Fibroblast of lung (primary cell): ENCODE measurements around the gene KLHL25. TPM values are rescaled to one million over a fixed set of nuclear protein-coding genes. Genes with fewer than 3 reads are reported as not detected.

ENCODE experiments used
- DNase-seq, 2 donors: peaks; one replicate each; pipeline versions ENCODE4 v3.0.0 to v3.0.0-alpha.2; 2010; ENCODE audit warnings: low read depth in 2 of 2
- H2AFZ ChIP-seq: 2 replicates; pipeline ENCODE4 v1.5.1; 2012; ENCODE audit warnings: low read length, control low read depth, inconsistent platforms
- H3K27ac ChIP-seq: 2 replicates; pipeline ENCODE4 v1.5.1; 2011; ENCODE audit warnings: low read length, control low read depth; ENCODE audit not compliant: insufficient read depth
- H3K27me3 ChIP-seq: 2 replicates; pipeline ENCODE4 v1.5.1; 2011; ENCODE audit warnings: mild to moderate bottlenecking, low read length; ENCODE audit not compliant: control insufficient read depth, insufficient read depth
- H3K36me3 ChIP-seq: 2 replicates; pipeline ENCODE4 v1.5.1; 2011; ENCODE audit warnings: low read length; ENCODE audit not compliant: control insufficient read depth, insufficient read depth
- H3K4me1 ChIP-seq: 2 replicates; pipeline ENCODE4 v1.5.1; 2011; ENCODE audit warnings: low read length; ENCODE audit not compliant: control insufficient read depth, insufficient read depth; ENCODE audit errors: extremely low read depth
- H3K4me2 ChIP-seq: 2 replicates; pipeline ENCODE4 v1.5.1; 2011; ENCODE audit warnings: low read length, control low read depth; ENCODE audit not compliant: insufficient read depth; ENCODE audit errors: extremely low read depth
- H3K4me3 ChIP-seq, 4 experiments: fragments of 200-600 bp in 1 of 4; sonication (generic) in 1 of 4; replicated peaks in 1 of 4; 2 replicates each; pipeline ENCODE4 v1.5.1; 2011 to 2016; ENCODE audit warnings: low read length in 4 of 4, low read depth in 3 of 4, mild to moderate bottlenecking in 3 of 4, control low read depth in 2 of 4, inconsistent platforms in 1 of 4, mixed read lengths in 1 of 4; ENCODE audit not compliant: insufficient read depth in 1 of 4; ENCODE audit errors: control extremely low read depth in 1 of 4
- H3K79me2 ChIP-seq: 2 replicates; pipeline ENCODE4 v1.5.1; 2012; ENCODE audit warnings: mild to moderate bottlenecking, low read length, inconsistent platforms; ENCODE audit not compliant: control insufficient read depth, insufficient read depth
- H3K9ac ChIP-seq: 2 replicates; pipeline ENCODE4 v1.5.1; 2011; ENCODE audit warnings: mild to moderate bottlenecking, low read length, control low read depth; ENCODE audit not compliant: insufficient read depth
- H3K9me3 ChIP-seq: 2 replicates; pipeline ENCODE4 v1.5.1; 2012; ENCODE audit warnings: low read depth, low read length; ENCODE audit not compliant: control insufficient read depth, insufficient read depth
- H4K20me1 ChIP-seq: 2 replicates; pipeline ENCODE4 v1.5.1; 2011; ENCODE audit warnings: low read length; ENCODE audit not compliant: control insufficient read depth, insufficient read depth; ENCODE audit errors: extremely low read depth
- CTCF ChIP-seq, 2 donors: IDR thresholded peaks in 1 of 2; conservative IDR thresholded peaks in 1 of 2; 1 replicate in 1 of 2; 2 replicates in 1 of 2; pipeline ENCODE4 v1.5.1; 2011 to 2012; ENCODE audit warnings: low read length in 2 of 2, control low read depth in 1 of 2, inconsistent platforms in 1 of 2, low read depth in 1 of 2, mild to moderate bottlenecking in 1 of 2
- EZH2 ChIP-seq: IDR thresholded peaks from 2 replicates; pipeline ENCODE4 v1.5.1; 2012; ENCODE audit warnings: low read length, control low read depth, mild to moderate bottlenecking; ENCODE audit errors: missing control alignments
- polyA plus RNA-seq, 2 donors: library from polyadenylated mRNA; depleted of rRNA in 1 of 2; stranded (reverse) in 1 of 2; unstranded in 1 of 2; fragments of >200 nt; gene quantifications; 2 replicates each; pipeline ENCODE4 v1.2.1, GENCODE V29; 2011 to 2012; ENCODE audit warnings: missing spikeins in 1 of 2
- total RNA-seq: library from RNA; depleted of rRNA; stranded (reverse); fragments of >200 nt; gene quantifications from 2 replicates; pipeline ENCODE4 v1.2.1, GENCODE V29; 2014

KLHL25 gene
- total and polyA plus RNA-seq, 2 donors (not counting 1 experiment from before 2014, with no cell fraction given), result 1.4 to 5.4 TPM

GRCh38 chr15:85813234-85813633 lies 18.5 kb upstream of the KLHL25 start:
- Histone ChIP-seq H3K27me3 (peaks cover 3% of the 10 kb centered on the region), H3K9ac (no peak overlapping the region), H2AFZ (no peak overlapping the region), H3K4me2 (no peak overlapping the region), H3K4me3 (no peak overlapping the region), H3K4me1 (no peaks in the 10 kb centered on the region), H3K79me2 (no peaks in the 10 kb centered on the region), H3K27ac (no peak overlapping the region), H3K9me3 (no peaks in the 10 kb centered on the region), H3K36me3 (no peaks in the 10 kb centered on the region), H4K20me1 (no peaks in the 10 kb centered on the region)
- no peak for DNase-seq
- TF ChIP-seq EZH2 (no peak), CTCF (conservative IDR thresholded peaks at IDR 0.05 in 1 of 2, IDR thresholded peaks at IDR 0.05 in 1 of 2; ENCODE audit: low read depth in 1 of 2, low read length in 2 of 2) (no peak)

GRCh38 chr15:85810075-85810474 lies 15.3 kb upstream of the KLHL25 start:
- Histone ChIP-seq H3K9ac (no peak overlapping the region), H4K20me1 (no peaks in the 10 kb centered on the region), H3K4me2 (no peak overlapping the region), H2AFZ (no peak overlapping the region), H3K4me1 (no peaks in the 10 kb centered on the region), H3K27me3 (no peaks in the 10 kb centered on the region), H3K4me3 (no peak overlapping the region), H3K27ac (no peak overlapping the region), H3K36me3 (no peaks in the 10 kb centered on the region), H3K79me2 (no peaks in the 10 kb centered on the region), H3K9me3 (no peaks in the 10 kb centered on the region)
- DNase-seq, result no peak
- TF ChIP-seq EZH2, result no peak

GRCh38 chr15:85805420-85805819 lies 10.7 kb upstream of the KLHL25 start:
- DNase-seq, result no peak
- no peak for TF ChIP-seq EZH2
- TF ChIP-seq CTCF (conservative IDR thresholded peaks at IDR 0.05 in 1 of 2, IDR thresholded peaks at IDR 0.05 in 1 of 2; ENCODE audit: low read depth in 1 of 2, low read length in 2 of 2), result no peak

More at GRCh38 chr15:85805420-85805819, 10.7 kb upstream of the KLHL25 start:
- Histone ChIP-seq H3K27ac (no peak overlapping the region), H3K79me2 (no peaks in the 10 kb centered on the region), H3K27me3 (no peaks in the 10 kb centered on the region), H3K36me3 (no peaks in the 10 kb centered on the region), H3K9me3 (no peaks in the 10 kb centered on the region), H4K20me1 (no peaks in the 10 kb centered on the region), H3K4me3 (no peak overlapping the region), H3K4me1 (no peaks in the 10 kb centered on the region), H2AFZ (no peak overlapping the region), H3K9ac (no peak overlapping the region), H3K4me2 (no peak overlapping the region)
